ENCODE measurements around the gene GAL3ST2. TPM values are rescaled to one million over a fixed set of nuclear protein-coding genes. Genes with fewer than 3 reads are reported as not detected.
A peak's percentile ranks its signal among the peaks of the same experiment; 100 is the strongest.

GAL3ST2 gene
- polyA plus RNA-seq, 1 of the 3 experiments (the other 2 are of a cell fraction), result 0.15 TPM

GRCh38 chr2:241762933-241763369 lies 13.7 kb upstream of the GAL3ST2 start:
- 81% methylated on average over 13 of the region's 13 CpGs for WGBS (ENCODE audit: low lambda C conversion rate)
- peak overlapping the region in 1 of 2 experiments; percentile 53; a peak in 2 of 4 replicates for H3K27ac ChIP-seq (ENCODE audit: low read depth in 2 of 2, low read length in 1 of 2)
- H3K27me3 ChIP-seq (ENCODE audit: insufficient read depth), result no peaks in the 10 kb centered on the region
- peaks cover 11 to 16% of the 10 kb centered on the region in 2 experiments for H3K36me3 ChIP-seq (replicated peaks in 1 of 2; ENCODE audit: control insufficient read depth in 1 of 2, insufficient read depth in 2 of 2, low read length in 1 of 2)
- TF ChIP-seq TEAD4 (IDR thresholded peaks at IDR 0.05; ENCODE audit: borderline replicate concordance, insufficient read depth) (no peak), IRF3 (IDR thresholded peaks at IDR 0.05; ENCODE audit: low read depth, low read length) (no peak), RFX5 (IDR thresholded peaks at IDR 0.05; ENCODE audit: low read length) (no peak), FOXJ3 (CRISPR knock-in tag; IDR thresholded peaks at IDR 0.05) (no peak), EP300 (IDR thresholded peaks at IDR 0.05; ENCODE audit: borderline replicate concordance in 1 of 2, low read depth in 1 of 2, low read length in 1 of 2) (no peak), ZBTB33 (IDR thresholded peaks at IDR 0.05; ENCODE audit: borderline replicate concordance, low read depth) (no peak), ELF1 (IDR thresholded peaks at IDR 0.05) (no peak), TAF1 (IDR thresholded peaks at IDR 0.05; ENCODE audit: borderline replicate concordance, low read depth, low read length) (no peak), FOSL2 (IDR thresholded peaks at IDR 0.05; ENCODE audit: borderline replicate concordance, low read depth) (no peak), YY1 (IDR thresholded peaks at IDR 0.05; ENCODE audit: low read depth) (no peak), USF1 (IDR thresholded peaks at IDR 0.05; ENCODE audit: borderline replicate concordance, low read depth) (no peak), MXI1 (IDR thresholded peaks at IDR 0.05; ENCODE audit: low read depth, low read length) (no peak), SMC3 (IDR thresholded peaks at IDR 0.05; ENCODE audit: low read depth, low read length) (no peak), TCF12 (IDR thresholded peaks at IDR 0.05) (no peak), SIN3A (IDR thresholded peaks at IDR 0.05; ENCODE audit: borderline replicate concordance, low read depth, low read length) (no peak), MEF2A (IDR thresholded peaks at IDR 0.05; ENCODE audit: borderline replicate concordance, low read depth) (no peak), PBX3 (IDR thresholded peaks at IDR 0.05) (no peak)
- H4K20me1 ChIP-seq (ENCODE audit: insufficient read depth), result no peaks in the 10 kb centered on the region
- ChIA-PET POLR2A (interaction anchor here (1.1 kb wide), 1 partner anchor 61 kb away, joined by 3 read pairs; the partner anchor contains the start of gene ING5), CTCF (interaction anchor here (1.2 to 2.5 kb wide), 5 partner anchors 11 to 41 kb away, joined by 3 to 13 read pairs (median 4); partner anchors contain the start of genes D2HGDH and GAL3ST2)
- H3K9ac ChIP-seq, result no peak overlapping the region
- H3K79me2 ChIP-seq (ENCODE audit: insufficient read depth), result no peaks in the 10 kb centered on the region
- H3K9me3 ChIP-seq, result no peaks in the 10 kb centered on the region
- peaks cover 12% of the 10 kb centered on the region for H3F3A ChIP-seq (replicated peaks; ENCODE audit: insufficient read depth)
- no peak overlapping the region for H3K4me2 ChIP-seq
- DNase-seq, result peak; percentile 45
- peaks cover 0 to 32% of the 10 kb centered on the region in 2 experiments; a peak in 1 of 4 replicates for H3K4me1 ChIP-seq (ENCODE audit: control insufficient read depth in 1 of 2, insufficient read depth in 2 of 2, low read depth in 1 of 2, low read length in 1 of 2)
- H3K4me3 ChIP-seq (ENCODE audit: low read depth in 2 of 2, low read length in 1 of 2), result no peak overlapping the region
- H2AFZ ChIP-seq (ENCODE audit: low read depth), result no peak overlapping the region
- no peaks in the 10 kb centered on the region for H3K9me2 ChIP-seq
